Measurements from ENCODE around the gene CTSG.

GRCh38 chr14:24597403-24597802 lies 21.4 kb upstream of the CTSG start:
- TF ChIP-seq EZH2 (IDR thresholded peaks at IDR 0.05; ENCODE audit: insufficient read depth, poor library complexity, severe bottlenecking) (no peak), EZH2phosphoT487 (IDR thresholded peaks at IDR 0.05; ENCODE audit: insufficient read depth, low read depth) (no peak)

Data from GM23248 (cell line).